Fibroblast of villous mesenchyme (primary cell): ENCODE measurements around the gene DPEP3. TPM values are rescaled to one million over a fixed set of nuclear protein-coding genes. Genes with fewer than 3 reads are reported as not detected.

Experiments
- DNase-seq: peaks from one replicate; pipeline ENCODE4 v3.0.0-alpha.2; 2010; ENCODE audit warnings: low read depth
- H3K4me3 ChIP-seq: 2 replicates; pipeline ENCODE4 v1.5.1; 2011; ENCODE audit warnings: low read depth, mild to moderate bottlenecking, low read length
- CTCF ChIP-seq: IDR thresholded peaks from 2 replicates; pipeline ENCODE4 v1.5.1; 2012; ENCODE audit warnings: low read depth, mild to moderate bottlenecking, low read length; ENCODE audit not compliant: insufficient read depth
- total RNA-seq: library from RNA; depleted of rRNA; stranded (reverse); fragments of >200 nt; gene quantifications from 2 replicates; pipeline ENCODE4 v1.2.3, GENCODE V29; 2012

DPEP3 gene
- total RNA-seq, 1 donor, result not detected

DNA sequence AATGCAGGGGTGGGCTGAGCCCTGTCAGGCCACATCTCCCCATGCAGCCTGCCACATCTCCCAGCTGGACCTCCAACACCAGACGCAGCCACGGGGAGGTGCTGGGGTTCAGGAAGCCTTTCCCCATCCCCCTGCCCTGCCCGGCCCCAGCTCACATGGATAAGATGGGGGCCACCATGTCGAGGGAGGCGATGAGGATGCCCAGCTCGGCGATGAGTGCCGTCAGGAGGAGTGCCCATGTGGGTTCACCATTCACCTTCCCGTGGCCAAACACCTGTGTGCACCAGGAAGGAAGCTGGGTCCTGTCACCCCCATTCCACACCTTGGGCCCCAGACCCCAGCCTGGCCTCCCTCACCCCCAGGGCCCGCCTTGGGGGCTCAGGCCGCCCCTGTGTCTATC lies 30.7 kb downstream of the DPEP3 start:
- DNase-seq, result no peak
- H3K4me3 ChIP-seq, result no peak overlapping the region
- no peak for TF ChIP-seq CTCF

- H3K4me3 ChIP-seq, result no peak overlapping the region
- DNase-seq, result no peak
- TF ChIP-seq CTCF, result no peak
Observed at GRCh38 chr16:67948015-67948414, 32.3 kb downstream of the DPEP3 start.

DNA sequence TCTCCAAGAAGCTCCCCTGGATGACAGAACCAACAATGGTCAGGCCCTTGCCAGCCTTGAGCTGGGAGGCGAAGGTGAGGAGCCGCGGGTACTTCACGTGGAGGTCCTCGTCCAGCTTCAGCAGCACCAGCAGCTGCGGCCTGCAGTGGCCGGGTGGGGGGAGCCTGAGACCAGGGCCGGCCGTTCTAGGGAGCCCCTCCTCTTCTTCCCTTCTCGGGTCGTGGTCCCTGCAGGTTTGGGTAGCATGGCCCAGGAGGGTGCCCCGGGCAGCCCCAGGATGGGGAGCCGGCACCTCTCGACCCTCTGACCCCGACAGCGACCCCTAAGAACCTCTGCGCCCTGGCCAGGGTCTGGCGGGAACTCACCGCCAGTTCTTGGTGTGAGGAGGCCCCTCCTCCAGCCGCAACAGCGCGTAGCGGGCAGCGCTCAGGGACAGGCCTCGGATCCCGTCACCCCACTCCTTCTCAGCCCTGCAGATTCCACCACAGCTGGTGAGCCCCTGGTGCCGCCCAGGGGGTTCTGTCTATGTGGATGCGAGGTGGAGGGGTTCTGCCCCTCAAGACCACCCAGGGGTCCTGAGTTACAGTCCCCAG lies 33.2 kb downstream of the DPEP3 start:
- no peak for TF ChIP-seq CTCF
- no peak for DNase-seq
- H3K4me3 ChIP-seq, result no peak overlapping the region

- DNase-seq, result no peak
- no peak for TF ChIP-seq CTCF
- H3K4me3 ChIP-seq, result no peak overlapping the region
Observed at GRCh38 chr16:67946128-67946569, 34.1 kb downstream of the DPEP3 start.

DNA sequence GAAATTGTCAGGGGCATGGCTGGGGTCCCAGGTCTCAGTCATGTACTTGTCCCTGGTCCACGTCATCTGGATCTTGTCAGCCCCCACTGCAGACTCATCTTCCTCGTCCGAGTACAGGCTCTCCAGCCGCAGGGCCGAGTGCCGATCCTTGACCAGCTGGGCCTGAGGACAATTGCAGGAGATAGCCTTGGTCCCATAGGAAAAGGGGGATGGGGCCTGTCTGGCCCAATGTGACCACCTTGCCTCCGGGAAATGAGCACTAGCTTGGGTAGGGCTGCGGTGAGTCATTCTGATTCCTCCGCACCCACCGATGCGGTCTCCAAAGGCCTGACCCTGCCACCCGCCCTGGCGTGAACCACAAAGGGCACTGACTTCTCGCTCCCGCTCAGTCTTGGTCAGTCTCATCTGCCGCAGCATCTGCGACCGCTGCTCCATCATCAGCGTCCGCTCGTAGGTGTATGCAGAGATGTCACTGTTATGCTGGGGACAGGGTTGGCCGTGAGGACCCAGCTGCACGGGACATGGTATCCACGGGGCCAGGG lies 34.8 kb downstream of the DPEP3 start:
- H3K4me3 ChIP-seq, result no peak overlapping the region
- no peak for DNase-seq
- TF ChIP-seq CTCF, result no peak

DNA sequence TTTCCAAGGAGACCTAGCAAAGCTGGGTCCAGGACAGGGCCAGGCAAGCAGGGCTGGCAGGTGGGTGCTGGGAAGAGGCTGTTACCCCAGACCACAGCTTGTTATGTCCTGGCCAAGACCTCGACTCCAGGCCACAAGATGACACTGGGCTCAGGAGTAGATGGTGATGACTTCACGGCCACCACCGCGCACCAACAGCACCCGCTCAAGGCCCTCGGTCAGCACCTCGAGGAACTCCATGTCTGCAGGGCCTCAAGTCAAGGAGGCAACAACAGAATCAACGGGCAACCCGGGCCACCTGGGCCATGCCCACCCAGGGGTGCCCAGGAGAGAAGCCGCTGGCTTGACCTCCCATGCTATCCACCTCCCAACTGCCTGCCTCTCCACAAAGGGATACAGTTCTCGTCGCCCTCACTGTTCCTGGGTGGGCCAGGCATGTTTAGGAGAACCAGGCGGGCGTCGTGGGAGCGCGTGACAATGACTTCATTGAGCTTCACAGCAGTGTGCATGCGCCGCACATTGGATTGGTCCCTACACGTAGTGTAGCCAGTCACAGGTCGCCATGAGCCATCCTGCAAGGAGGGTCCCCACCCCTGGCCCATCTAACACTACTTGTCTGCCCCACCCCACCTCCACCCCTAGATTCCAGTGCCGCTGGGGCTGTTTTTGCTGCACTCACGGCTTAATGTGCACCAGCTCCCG lies 35.5 kb downstream of the DPEP3 start:
- H3K4me3 ChIP-seq, result no peak overlapping the region
- TF ChIP-seq CTCF, result no peak
- no peak for DNase-seq
